Activated T-cell treated with anti-CD3 and anti-CD28 coated beads for 24 hours (primary cell): Measurements from ENCODE around the gene RALGPS2.

Source experiments
- DNase-seq: peaks from one replicate; pipeline ENCODE4 v3.0.0-alpha.2; 2020; ENCODE audit warnings: low read depth

The RALGPS2 gene

DNA sequence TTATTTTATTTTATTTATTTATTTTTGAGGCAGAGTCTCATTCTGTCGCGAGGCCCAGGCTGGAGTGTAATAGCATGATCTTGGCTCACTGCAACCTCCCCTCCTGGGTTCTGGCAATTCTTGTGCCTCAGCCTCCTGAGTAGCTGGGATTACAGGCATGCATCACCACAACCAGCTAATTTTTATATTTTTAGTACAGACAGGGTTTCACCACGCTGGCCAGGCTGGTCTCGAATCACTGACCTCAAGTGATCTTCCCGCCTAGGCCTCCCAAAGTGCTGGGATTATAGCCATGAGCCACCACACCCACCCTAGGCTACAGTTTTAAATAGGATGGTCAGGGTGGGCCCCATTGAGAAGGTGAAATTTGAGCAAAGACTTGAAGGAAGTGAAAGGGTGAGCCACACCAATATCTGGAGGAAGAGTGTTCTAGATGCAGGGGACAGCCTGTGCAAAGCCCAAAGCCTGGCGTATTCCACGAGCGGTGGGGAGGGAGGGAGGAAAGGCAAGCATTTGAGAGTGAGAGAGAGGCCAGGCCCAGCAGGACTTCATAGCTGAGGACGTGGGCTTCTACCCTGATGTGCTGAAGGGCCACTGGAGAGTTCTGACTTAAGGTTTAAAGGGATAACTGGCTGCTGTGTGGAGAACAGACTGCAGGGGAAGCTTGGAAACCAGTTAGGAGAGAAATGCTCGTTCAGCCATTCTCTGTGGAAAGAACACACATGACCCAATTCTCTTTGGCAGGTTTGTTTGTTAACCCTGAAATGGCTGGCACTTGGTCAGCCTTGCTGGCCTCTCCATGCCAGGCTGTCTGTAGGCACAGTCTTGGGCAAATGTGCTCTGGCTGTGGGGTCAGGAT lies 238.0 kb downstream of the RALGPS2 start:
- no peak for DNase-seq

DNA sequence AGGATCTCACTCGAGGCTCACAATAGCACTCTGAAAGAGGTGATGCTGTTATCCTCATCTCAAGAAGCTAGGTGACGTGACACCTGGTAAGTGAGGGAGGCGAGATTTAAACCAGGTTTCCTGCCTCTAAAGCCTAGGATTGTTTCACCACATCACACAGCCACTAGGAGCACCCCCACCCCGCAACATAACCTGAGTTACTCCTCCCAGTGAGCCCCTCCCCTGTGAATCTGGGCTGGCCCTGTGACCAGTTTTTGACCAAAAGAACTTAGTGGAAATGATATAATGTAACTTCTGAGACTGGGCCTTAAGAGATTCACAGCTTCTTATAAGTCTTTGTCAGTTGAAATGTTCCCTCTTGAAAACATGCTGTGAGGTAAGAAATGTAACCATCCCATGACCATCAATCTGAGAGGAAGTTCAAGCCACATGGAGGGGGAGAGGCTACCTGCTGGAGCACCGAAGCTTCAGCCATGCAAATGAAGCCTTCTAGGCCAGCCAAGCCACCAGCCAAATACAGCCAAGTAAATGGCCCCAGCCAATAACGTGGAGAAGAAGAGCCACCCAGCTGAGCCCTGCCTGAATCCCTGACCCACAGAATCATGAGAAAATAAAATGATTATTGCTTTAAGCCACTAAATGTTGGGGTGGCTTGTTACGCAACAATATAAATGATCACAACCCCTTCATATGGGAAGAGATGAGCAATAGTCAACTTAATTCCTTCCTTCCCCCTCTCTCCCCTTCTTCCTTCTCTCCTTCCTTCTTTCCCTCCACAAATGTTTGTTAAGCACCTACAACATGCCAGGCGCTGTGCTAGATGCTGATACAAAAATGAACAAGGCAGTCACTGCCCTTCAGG lies 239.7 kb downstream of the RALGPS2 start:
- DNase-seq: no peak

DNA sequence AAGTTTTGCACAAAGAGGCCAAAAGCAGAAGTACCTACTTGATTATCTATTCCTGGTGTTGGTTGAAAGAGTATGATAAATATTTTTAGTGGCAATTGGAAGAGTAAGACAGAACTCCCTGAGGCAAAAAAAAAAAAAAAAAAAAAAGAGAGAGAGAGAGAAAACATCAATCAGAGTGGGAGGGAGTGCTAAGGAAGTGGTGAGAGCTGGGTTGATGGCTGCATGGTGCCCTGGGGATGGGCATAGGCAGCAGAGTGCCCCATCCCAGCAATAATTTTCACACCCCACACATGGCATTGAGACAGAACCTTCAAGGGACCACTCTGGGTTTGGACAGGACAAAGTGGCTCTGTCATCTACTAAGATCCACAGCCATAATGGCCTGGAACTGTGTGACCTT lies 241.3 kb downstream of the RALGPS2 start:
- DNase-seq: no peak

DNA sequence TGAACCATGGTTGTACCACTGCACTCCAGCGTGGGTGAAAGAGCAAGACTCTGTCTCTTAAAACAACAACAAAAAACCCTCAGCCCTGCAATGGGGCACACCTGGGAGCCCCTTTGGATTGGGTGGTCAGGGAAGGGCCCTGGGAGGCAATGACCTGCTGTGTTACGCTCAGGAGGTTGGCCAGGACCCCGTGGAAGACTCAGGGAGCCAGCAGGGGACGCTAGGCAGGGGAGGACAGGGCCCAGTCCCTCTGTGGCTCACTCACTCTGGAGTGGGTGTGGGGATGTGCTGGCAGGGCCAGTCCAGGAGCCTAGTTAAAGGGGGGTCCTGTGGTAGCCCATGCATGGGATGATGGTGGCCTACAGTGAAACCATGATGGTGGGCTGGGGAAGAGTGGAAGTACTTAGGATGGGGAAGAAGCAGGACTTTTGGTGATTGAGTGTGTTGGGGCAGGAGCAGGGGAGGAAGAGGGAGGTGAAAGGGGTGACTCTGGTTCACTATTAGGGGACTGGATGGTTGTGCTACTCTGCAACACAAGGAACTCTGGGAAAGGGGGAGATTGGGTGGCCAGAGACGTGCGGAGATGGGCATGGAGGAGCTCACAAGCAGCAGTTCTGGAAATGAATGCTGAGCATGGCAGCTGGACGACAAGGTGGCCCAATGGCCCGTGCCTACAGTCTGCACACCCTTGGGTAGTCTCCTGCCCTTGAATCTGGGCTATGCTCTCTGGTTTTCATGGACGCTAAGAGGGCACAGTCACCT lies 244.4 kb downstream of the RALGPS2 start:
- no peak for DNase-seq

DNA sequence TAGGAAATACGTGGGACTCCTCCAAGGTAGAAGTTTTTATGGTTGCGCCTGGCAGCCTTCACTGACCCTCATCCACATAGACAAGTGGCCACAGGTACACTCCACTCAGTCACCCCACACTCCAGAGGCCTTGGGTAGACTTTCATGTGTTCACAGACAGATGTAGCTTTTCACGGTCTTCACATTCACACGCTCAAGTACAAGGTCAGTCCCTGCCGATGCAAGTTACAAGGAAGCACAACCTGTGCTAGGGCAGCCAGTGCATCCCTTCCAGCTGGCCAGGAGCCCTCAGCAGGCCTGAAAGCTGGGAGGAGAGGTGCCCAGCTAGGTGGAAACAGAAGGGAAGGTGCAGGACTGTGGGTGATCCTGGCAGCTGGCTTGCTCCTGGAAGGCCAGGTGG lies 245.1 kb downstream of the RALGPS2 start:
- DNase-seq: no peak
